IPS-NIHi7 (cell line): ENCODE results near the gene PRKCE.

Experiments
- DNase-seq: peaks from one replicate; pipeline ENCODE4 v3.0.0; 2012; ENCODE audit warnings: mixed read lengths; ENCODE audit errors: extremely low spot score

Gene PRKCE

DNA sequence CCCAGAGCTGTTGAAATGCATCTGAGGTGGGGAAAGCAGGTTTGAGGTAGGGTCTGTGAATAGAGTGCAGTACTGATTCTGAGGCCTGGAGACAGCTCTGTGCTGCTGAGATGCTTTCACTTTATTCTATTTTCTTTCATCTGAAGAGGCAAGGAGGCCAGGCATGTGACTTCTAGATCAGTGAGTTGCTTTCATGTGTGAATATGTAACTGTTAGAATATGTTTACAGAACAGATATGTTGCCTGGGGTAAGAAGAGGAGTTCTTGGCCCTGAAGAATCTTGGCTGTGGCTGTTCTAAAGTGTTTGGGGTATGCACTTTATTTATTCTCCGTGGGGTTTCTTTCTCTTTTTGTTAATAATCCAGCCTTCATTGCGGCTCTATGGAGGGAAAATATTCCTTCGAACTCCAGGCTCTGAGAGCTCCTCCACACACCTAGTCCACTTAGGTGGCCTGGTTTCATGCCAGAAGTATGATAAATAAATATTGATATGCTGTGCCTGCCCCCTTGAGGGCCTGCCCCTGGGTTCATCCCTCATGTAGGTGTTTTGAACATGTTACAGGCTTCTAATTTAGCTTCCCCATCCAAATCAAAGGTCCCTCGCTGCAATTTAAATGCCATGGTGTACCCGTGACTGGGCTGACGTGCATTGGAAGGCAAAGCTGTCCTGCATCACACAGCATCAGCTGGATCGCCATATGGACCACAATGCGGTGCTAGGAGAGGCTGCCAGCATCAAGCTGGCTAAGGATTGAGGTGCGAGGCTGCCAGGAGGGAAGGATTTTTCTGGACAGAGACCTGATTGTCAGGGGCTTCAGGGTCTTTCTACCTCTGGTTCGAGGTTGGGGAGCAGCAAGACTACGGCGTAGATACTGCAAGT, 102.9 kb downstream of the PRKCE start:
- DNase-seq = no peak

DNA sequence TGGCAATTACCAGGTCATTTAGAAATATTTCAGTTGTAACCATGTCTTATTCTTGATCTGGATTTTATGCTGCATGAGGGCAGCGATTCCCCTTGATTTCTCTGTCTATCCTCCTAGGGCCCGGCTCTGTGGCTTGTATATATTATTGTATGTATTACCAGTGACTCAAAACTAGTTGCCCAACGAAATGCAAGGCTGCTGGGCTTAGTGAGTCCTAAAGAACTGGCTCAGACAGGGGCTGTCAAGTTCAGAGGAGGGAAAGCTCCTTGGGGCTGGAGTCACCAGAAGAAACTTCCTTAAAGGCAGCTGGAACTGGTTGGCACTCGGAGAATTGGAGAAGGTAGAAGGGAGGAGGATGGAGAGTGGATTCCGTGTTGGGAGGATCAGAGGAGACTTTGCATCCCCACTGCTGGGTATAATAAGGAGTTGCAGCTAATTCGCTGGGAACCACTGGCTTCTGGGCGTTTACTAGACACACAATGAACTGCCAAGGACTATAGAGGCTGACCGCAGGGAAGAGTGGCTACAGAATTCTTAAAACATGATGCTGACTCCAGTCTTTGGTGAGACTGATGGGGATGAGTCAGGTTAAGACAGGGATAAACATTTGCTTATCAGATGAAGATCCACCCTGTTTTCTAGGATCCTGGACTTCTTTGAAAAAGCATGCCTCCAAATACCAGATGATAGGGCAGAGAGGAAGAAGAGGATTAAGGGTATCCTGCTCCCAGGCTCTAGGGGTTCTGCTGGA, 104.3 kb downstream of the PRKCE start:
- DNase-seq = no peak

DNA sequence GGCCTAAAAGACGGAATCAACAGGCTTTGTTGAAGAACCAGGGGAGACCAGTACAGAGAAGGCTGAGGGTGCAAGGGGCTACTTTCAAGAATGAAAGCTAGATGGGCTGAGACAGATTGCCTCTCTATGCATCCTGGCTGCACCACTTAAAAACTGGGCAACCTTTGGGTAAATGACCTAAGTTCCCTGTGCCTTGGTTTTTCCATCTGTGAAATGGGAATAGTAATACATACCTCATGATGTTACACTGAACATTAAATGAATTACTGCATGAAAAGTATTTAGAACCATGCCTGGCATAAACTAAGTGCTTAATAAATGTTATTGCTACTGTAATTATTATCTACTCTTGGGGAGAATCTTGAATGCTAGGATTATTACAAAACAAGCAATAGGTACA, 106.5 kb downstream of the PRKCE start:
- DNase-seq = no peak

DNA sequence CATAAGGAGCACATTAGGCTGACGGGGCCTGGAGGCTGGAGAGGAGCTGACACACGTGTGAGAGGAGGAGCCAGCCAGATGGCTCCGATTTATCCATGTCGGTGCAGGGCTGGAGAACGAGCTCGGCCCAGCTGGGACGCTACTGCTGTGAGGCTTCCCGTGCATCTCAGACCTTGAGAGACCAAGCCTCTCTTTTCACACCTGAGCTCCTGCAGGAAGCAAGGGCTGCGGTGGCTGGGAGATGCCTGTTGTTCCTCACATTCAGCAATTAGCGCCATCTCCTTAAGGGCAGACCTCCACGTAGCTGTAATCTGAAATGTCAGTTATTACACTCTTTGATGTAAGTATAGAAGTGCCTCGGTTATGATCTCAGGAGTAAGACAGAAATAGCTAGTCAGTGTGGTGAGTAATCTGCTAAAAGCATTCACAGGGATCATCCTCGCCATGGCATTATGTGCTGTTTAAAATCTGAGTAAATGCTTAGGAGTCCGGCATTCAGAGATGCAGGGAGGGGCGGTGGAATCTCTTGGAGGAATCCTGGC, 107.9 kb downstream of the PRKCE start:
- no peak for DNase-seq

DNA sequence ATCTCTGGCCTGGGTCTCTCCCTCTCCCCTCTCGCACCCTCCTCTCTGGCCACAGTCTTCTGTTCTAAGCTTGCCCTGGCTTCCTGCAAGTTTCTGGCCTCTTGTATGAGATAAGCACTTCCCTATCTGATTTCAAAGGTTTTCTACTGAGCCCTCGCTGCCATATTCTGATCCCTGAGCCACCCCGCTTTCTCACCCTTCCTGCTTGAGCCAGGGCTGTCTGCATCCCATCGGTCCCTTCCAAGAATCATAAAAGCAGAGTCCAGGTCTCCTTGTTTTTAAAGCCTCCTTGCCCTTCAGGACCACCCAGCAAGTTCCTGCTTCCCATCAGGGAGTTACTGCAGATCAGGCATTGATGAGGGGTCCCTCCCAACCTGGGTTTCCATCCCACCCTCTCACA, 110.2 kb downstream of the PRKCE start:
- DNase-seq = no peak

DNA sequence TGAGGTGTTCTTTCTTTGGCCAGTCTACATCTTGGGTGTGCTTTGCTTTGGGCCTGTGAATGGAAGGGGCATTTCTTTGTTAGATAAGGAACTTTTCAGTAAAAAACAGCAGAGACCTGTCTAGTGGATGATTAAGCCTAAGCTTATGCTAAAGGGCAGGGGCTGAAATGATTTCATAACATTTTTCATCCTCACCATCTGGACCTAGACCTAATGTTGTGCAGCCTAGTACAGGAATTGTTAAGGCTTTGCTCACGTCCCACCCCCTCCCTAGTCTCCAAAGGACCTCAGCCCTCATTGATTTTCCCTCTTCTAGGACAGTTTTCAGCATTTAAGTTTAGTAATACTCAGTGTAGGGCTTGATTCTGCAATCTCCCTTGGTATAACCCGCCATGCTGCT, 111.8 kb downstream of the PRKCE start:
- no peak for DNase-seq

DNA sequence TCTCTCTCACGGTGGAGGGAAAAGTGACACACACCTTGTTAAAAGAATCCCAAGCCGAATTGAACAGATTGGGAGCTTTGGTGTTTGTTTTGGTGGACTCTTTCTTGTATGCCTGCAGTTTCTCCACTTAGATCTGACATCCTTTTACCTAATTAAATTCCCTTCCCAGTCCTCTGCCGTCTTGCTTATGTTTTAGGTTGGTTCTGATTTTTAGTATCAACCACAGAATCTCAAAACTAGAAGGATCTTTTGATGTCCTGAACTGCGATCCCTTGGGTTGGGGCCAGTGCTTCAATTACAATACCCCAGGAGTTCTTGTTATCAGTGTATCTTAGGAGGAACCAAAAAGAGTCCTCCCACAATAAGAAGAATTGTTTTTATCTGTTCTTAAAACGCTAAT, 112.3 kb downstream of the PRKCE start:
- DNase-seq = no peak

DNA sequence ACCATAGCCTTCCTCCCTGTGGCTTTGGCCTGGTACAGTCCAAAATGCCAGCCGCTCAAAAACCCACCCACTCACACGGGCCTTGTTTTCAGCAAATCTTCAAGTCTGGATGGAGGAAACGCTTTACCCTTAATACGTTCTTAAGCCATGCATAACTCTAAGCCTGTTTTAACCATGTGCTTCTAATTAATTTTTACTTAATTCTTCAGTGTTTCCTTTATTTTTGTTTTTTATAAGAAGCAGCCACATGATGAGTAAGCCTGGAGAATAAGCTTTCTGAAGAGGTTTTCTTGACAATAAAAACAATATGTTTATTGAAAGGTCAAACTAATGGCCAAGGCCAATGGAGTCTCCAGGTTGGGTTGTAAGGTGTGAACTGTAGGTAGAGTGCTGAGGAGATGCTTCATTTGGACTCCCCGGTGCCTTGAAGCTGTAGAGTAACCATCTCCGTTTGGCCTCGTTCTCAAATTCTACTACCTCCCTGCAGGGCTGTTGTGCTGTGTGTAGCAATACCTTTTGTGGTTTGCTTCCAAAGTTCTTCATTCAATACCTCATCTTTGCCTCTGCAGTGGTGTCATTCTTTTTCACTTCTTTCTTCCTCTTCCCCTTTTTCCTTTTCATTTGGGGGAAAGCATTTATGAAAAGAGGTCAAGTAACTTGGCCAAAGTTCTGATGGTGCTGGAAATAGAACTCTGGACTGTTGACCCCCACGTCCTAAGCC, 113.7 kb downstream of the PRKCE start:
- DNase-seq = no peak

DNA sequence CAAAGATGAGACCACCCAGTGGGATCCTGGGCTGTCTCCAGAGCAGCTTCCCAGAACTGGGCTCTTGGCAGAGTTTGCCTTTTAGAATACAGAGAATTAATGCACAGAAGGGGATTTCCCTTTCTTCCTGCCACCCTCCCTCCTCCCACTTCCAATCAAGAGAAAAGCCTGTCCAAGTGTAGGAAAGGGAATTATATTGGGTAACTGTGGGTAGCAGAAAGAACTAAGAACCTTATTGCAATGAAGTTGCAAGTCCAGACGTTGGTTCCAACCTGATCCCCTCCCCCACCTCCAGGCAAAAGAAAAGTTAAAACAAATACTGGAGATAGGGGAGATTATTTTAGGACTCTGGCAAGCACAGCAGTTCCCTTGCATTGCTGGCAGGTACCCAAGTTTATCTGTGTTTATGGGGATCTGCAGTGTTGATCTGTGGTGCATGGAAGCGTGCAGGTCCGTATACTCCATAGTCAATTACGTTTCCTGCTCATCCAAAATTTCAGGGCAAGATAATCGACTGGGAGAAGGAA, 114.3 kb downstream of the PRKCE start:
- no peak for DNase-seq

DNA sequence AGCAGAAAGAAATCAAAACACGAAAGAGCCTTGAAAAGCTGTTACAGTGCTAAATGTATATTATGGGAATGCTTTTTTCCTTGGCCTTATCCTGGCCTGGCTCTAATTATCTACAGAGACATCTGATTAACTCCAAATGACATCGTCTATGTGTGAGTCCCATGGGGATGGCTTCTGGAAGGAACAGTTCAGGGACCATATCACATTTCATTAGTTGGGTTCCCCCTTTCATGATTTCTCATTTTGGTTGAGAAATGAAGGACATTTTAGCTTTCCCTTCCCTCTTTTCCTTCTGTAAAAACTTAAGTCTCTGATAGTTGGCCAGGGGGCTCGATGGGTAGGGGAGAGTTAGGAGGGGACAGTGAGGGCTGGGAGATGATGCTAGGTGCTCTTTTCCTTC, 116.7 kb downstream of the PRKCE start:
- no peak for DNase-seq

DNA sequence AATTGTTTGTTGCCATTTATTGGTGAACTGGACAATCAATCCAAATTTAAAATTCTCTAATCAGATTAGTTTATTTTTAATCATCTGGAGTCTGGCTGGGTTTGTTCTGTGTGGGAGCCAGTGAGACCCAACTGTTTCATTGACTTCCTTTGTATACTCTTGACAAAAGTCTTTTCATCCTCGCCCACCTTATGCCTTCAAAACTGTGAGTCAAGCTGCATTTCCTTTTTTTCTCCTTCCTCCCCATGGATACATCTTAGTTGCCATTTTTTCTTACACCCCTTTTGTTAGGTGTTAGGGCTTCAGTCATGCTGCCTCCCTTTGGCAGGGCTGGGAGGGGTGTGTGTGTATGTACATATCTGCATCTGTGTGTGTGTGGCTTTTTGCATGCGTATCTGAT, 117.6 kb downstream of the PRKCE start:
- DNase-seq = no peak

DNA sequence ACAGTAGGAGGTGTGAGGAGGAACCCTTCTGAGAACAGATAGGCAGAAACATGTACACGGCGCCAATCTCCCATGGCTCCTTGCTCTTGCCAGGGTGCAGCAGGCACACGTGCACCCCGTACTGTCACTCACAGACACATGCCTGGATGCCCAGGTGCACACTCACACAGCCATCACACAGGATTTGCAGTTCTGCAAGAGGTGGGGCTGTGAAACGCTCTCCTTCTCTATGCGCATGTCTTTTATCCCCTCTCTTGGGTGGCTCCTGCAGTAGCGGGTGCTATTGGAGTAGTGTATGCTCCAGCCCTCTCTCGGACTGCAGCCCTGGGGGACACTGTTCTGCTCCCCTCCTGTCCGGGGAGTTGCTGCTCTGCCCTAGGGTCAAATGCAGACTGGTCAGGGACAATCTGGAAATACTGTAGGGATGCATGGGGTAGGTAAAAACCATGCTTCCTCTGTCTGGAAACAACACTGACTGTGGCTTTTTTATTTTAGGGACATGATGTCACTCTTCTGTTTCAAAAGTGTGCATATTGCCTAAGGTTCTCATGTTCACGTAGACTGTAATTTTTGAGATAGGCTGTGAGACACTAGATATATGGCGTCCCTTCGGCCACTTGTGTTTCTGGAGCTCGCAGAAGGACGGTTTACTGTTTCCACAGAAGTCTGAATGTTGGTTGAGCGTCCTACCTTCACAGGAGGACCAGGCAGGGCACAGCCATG, 118.5 kb downstream of the PRKCE start:
- DNase-seq = no peak

DNA sequence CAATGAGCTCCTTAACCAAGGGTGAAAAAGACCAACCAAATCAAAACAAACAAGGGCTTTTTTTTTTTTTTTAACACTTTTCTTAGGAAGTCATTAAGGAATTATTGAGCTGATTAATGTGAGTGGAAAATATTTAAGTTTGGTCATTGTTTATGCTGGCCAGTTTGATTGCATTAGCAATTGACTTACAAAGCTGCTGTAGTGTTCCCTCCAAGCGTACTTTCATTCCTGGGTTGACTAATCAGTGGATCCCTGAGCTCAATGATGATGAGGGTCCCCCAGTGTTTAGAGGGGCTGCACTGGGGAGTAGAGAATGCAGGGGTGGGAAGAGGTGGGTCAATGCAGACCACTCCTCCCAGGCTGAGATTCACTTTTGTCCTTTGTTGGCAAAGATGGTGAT, 119.3 kb downstream of the PRKCE start:
- DNase-seq = no peak

DNA sequence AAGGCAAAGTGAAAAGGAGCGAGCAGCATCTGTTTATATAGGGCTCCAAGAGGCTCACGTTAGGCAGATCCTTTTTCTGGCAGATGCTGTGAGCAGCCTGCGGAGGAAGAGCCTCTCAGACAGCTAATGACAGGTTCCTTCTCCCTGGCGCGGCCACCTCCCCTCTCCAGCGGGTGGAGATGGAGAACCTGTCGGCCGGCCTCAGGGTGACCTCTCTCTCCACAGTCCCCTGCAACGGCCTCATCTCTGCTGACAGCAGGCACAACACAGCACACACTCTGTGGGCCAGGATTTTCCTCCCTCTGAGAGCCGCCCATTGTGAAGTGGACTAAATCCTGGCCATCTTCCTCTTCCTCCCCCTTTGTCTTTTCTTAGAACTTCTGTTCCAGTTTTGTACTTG, 119.8 kb downstream of the PRKCE start:
- DNase-seq = peak; percentile 43

DNA sequence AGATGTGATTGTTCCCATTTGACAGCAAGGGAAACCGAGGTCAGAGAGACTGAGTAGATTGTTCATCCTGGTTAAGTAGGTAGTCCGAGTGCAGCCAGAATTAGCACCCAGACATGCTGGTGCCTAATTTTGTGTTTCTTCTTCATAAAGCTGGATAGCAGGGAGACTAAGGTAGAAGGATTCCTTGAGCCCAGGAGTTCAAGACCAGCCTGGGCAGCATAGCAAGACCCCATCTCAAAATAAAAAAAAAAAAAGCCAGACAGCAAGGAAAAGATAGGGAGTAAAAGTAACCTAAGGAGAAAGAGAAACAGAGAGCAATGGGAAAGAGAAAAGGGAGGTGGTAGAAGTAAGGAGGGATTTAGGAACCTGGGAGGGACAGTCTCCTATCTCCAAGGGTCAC, 120.6 kb downstream of the PRKCE start:
- no peak for DNase-seq

DNA sequence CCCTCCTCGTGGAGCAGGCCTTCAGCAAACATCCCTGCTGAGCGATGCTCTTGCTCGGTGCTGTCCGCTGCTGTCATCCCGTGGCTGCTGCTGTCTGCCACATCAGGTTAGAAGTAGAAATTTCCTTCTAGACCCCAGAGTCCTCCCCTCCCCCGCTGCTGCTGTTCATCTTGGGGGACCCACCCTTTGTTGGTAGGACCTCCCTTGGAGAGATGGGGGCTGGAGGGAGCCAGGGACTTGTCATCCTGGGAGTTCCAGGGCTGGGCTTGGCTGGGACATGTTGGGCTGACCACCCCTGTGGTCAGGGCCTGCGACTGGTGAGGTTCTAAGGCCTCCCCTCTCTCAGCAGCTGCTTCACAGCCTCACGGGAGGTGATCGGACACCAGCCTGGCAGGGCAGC, 122.4 kb downstream of the PRKCE start:
- no peak for DNase-seq

DNA sequence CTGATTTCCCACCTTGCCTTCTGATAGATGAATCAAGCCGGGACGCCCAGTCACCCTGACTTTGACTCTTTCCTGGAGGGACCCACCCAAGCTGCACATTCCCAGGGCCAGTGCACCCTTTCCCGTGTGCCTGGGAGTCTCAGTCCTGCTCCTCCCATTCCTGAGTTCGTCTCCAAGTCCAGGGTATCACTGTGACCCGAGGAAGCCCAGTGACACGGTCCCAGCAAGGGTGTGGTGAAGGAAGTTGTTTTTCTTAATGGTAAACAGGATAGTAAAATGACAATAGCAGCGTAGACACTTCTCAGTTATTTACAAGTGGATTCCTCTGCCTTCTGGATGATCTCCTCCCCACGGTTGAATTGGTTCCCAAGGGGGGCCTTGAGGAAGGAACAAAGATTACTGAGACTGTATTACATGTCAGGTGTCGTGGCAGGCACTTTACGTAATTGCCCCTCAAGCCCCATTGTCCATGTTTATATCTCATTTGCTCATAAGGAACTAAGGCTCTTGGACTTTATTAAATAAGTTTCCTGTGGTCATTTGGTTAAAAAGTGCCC, 123.3 kb downstream of the PRKCE start:
- DNase-seq = no peak

DNA sequence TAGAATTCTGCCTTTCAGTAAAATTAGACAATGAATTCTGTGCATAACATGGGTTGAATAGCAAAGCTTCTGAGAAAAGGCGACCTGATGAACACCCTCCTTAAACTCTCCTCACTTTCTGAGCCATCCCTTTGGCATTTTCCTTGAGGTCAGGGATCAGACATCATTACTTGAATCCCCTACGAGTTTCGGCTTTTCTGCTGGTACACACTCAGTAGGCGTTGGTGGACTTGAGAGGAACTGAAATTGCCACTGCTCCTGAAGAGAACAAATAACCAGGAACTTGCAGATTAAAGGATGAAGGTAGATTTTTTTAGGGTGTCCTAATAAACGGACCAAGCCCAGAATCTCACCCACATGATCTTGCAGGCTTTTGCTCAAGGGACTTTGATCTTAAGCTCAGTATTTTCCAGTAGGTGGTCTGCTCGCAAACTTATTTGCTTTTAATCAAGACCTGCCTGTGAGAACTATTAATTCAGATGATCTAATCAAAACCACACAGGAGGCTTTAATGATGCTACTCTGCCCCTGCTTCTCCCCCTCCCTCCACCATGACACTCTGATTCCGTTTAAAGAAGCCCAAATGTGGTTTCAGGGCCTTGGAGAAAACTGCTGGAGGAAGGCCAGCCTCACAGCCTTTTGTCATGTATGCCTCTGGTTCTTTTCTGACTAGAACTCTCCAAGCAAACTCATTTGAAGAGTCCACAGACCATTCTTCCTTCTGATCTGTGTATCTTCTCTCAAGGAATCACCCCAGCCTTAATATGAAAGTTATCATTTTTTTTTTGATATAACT, 124.9 kb downstream of the PRKCE start:
- no peak for DNase-seq

DNA sequence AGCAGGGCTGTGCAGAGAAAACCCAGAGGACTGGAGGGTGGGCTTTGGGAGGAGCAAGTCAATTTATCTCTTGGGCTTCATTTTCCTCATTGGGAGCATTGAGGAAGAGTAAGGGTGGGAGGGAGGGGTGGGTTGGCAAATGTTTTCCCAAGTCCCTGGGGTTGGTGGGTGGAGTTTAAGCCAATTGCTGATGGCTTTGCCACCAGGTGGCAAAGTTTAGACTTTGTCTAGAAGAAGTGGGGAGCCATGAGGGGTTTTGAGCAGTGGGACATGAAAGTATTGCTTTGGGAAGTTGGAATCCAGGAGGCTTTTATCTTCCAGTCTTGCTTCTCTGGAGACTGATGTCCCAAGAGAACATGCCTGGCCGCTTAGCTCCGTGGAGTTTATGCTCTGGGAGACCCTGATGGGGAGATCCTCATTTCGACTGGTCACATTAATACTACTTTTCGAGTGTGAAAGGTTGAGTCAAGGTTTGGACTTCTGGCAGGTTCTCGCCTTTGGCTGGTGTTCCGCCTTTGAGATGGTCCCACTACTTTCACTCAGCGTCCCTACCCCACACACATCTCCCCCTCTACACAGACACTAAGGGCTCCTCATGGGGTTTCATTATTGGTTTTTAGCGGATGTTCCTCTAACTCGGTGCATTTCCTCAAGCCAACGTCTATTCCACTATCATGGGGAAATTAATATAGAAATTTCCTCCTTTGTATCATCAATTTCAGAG, 126.7 kb downstream of the PRKCE start:
- DNase-seq = no peak
